WTC11 (cell line): ENCODE results near the gene NUP85.

Source experiments
- ATF2 ChIP-seq: sonication (generic); formaldehyde crosslinking; IDR thresholded peaks from 2 replicates; pipeline ENCODE4 v1.8.1; 2022; ENCODE audit warnings: low read depth, missing genetic modification reagents, borderline replicate concordance
- ATF3 ChIP-seq: sonication (generic); formaldehyde crosslinking; conservative IDR thresholded peaks from 2 replicates; pipeline ENCODE4 v1.8.1; 2022; ENCODE audit warnings: mild to moderate bottlenecking, missing genetic modification reagents
- ATF6 ChIP-seq: sonication (generic); formaldehyde crosslinking; IDR thresholded peaks from 2 replicates; pipeline ENCODE4 v1.8.1; 2023; ENCODE audit warnings: mild to moderate bottlenecking, missing genetic modification reagents
- CBFB ChIP-seq: sonication (generic); formaldehyde crosslinking; IDR thresholded peaks from 2 replicates; pipeline ENCODE4 v1.8.1; 2022; ENCODE audit warnings: mild to moderate bottlenecking, low read depth, missing genetic modification reagents
- CREM ChIP-seq: sonication (generic); formaldehyde crosslinking; IDR thresholded peaks from 2 replicates; pipeline ENCODE4 v1.8.1; 2022; ENCODE audit warnings: mild to moderate bottlenecking, missing genetic modification reagents, moderate library complexity
- CTCF ChIP-seq: fragments of 200-600 bp; IDR thresholded peaks from 2 replicates; pipeline ENCODE4 v1.8.0; 2022; ENCODE audit warnings: antibody characterized with exemption
- JUN ChIP-seq: sonication (generic); formaldehyde crosslinking; IDR thresholded peaks from 2 replicates; pipeline ENCODE4 v1.8.0; 2023; ENCODE audit warnings: mild to moderate bottlenecking, missing genetic modification reagents
- MAX ChIP-seq: sonication (generic); formaldehyde crosslinking; IDR thresholded peaks from 2 replicates; pipeline ENCODE4 v1.8.0; 2022; ENCODE audit warnings: mild to moderate bottlenecking, missing genetic modification reagents
- NR2C2 ChIP-seq: sonication (generic); formaldehyde crosslinking; IDR thresholded peaks from 2 replicates; pipeline ENCODE4 v1.8.0; 2022; ENCODE audit warnings: mild to moderate bottlenecking, missing genetic modification reagents
- OVOL2 ChIP-seq: fragments of 250-450 bp; sonication (Bioruptor Pico); IDR thresholded peaks from 2 replicates; pipeline ENCODE4 v1.9.0; 2021; ENCODE audit warnings: mild to moderate bottlenecking, borderline replicate concordance
- PREB ChIP-seq: sonication (generic); formaldehyde crosslinking; IDR thresholded peaks from 2 replicates; pipeline ENCODE4 v1.8.1; 2022; ENCODE audit warnings: mild to moderate bottlenecking, missing genetic modification reagents, moderate library complexity, borderline replicate concordance
- RORB ChIP-seq: fragments of 250-450 bp; sonication (Bioruptor Pico); IDR thresholded peaks from 2 replicates; pipeline ENCODE4 v1.9.0; 2021; ENCODE audit warnings: mild to moderate bottlenecking
- TEAD1 ChIP-seq: sonication (generic); formaldehyde crosslinking; IDR thresholded peaks from 2 replicates; pipeline ENCODE4 v1.8.0; 2022; ENCODE audit warnings: mild to moderate bottlenecking, missing genetic modification reagents
- USF2 ChIP-seq: sonication (generic); formaldehyde crosslinking; IDR thresholded peaks from 2 replicates; pipeline ENCODE4 v1.8.1; 2023; ENCODE audit warnings: mild to moderate bottlenecking, missing genetic modification reagents, moderate library complexity

GRCh38 chr17:75241502-75241901 lies 36.0 kb downstream of the NUP85 start:
- TF ChIP-seq CBFB (no peak), ATF3 (CRISPR knock-in tag) (no peak), PREB (CRISPR knock-in tag) (no peak), NR2C2 (no peak), CTCF (no peak), JUN (CRISPR knock-in tag) (no peak), ATF2 (no peak), OVOL2 (CRISPR knock-in tag) (no peak), ATF6 (CRISPR knock-in tag) (no peak), TEAD1 (CRISPR knock-in tag) (no peak), USF2 (no peak), MAX (CRISPR knock-in tag) (no peak), CREM (CRISPR knock-in tag) (no peak), RORB (CRISPR knock-in tag) (no peak)
